ENCODE measurements around the gene HADHB. TPM values are rescaled to one million over a fixed set of nuclear protein-coding genes. Genes with fewer than 3 reads are reported as not detected.
"Not testable (repeated sequence)": the region's sequence is repeated elsewhere in the genome, so short reads cannot be mapped to it uniquely, and the experiment has no call there.

The HADHB gene
- total RNA-seq, 1 experiment from 2014 or later, result 154 TPM

DNA sequence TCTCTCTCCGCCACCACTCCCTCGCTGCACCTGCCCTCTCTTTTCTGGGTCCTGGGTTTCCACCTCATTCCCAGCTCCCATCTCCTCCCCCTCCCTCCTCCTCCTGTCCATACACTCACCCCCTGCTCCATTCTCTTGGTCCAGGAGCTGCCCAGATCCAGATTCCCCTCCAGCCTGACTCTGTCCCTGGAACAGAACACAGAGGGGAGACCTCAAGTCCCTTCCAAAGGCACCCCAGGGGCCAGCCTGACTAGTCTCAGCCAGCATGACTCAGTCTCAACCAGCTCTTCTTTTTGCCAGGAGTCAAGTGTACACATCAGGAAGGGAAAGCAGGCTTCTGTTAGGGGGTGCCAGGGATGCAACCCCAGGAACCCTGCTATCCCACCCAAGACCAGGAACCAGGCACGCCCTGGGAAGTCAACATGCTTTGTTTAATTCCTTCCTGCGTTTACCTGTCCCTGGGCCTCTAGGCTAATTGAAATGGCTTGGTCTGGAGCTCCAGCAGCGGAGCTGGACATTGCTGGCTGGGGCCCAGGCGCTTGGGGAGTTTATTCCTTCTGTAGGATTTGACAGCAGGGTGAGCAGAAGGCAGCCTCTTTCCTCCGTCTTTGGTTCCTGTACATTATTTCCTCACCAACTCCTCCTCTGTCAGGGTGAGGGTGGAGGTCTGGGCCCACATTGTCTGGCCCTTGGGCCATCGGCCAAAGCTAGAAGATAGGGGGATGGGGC lies 72.8 kb downstream of the HADHB start:
- DNase-seq, result no peak
- Histone ChIP-seq H3K4me3 (no peak overlapping the region), H3K4me1 (0 out of 2 replicates have a peak, but pooled peaks cover 4% of the 10 kb centered on the region), H3K36me3 (no peaks in the 10 kb centered on the region), H3K27ac (no peak overlapping the region), H3K9me3 (replicated peaks) (no peaks in the 10 kb centered on the region), H3K27me3 (no peaks in the 10 kb centered on the region; the same call in 1 of the 2 replicates)

DNA sequence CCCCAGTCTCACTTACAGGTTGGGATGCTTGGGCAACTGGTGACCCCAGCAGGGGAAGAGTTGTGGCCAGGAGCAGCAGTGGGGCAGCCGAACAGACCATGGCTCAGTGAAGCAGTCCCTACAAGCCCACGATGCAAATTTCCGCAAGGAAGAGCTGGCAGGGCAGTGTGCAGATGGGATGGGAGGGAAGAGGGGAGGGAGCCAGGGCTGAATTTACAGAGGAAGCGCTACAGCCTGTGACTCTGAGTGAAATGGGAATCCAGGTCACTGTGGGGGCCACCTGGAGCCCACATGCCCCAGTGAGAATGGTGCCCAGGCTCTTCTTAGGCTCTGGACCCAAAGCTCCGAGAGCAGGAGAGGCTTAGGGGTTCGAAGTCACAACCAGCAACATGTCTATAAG lies 74.2 kb downstream of the HADHB start:
- H3K27ac ChIP-seq, result no peak overlapping the region
- no peak for DNase-seq
- H3K4me3 ChIP-seq, result no peak overlapping the region
- 0 out of 2 replicates have a peak, but pooled peaks cover 4% of the 10 kb centered on the region for H3K4me1 ChIP-seq
- H3K9me3 ChIP-seq (replicated peaks), result no peaks in the 10 kb centered on the region
- no peaks in the 10 kb centered on the region; the same call in 1 of the 2 replicates for H3K27me3 ChIP-seq
- H3K36me3 ChIP-seq, result no peaks in the 10 kb centered on the region

DNA sequence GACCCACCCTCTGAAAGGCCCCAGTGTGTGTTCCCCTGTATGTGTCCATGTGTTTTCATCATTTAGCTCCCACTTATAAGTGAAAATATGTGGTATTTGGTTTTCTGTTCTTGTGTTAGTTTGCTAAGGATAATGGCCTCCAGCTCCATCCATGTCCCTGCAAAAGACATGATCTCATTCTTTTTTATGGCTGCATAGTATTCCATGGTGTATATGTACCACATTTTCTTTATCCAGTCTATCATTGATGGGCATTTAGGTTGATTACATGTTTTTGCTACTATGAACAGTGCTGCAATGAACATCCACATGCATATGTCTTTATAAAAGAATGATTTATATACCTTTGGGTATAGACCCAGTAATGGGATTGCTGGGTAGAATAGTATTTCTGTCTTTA lies 79.7 kb downstream of the HADHB start:
- not testable (repeated sequence) for H3K27me3 ChIP-seq; H3K36me3 ChIP-seq; H3K9me3 ChIP-seq (replicated peaks); DNase-seq; H3K4me3 ChIP-seq
- H3K27ac ChIP-seq, result peak overlapping the region; percentile 55; the same call in 1 of the 2 replicates
- H3K4me1 ChIP-seq, result peaks cover 33% of the 10 kb centered on the region

DNA sequence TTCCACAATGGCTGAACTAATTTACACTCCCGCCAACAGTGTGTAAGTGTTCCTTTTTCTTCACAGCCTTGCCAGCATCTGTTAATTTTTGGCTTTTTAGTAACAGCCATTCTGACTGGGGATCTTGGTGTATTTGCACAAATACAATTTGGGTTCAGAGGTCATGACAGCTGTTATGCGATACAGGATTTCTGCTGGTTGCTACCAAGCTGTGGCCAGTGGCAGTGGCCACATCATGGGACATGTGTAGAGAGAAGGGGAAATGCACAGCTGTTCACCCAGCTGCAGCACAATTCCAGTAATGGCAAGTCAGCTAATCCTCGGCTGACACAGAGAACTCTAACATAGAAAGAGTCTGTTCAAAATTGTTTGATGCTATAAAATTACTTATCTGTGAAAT lies 80.2 kb downstream of the HADHB start:
- Histone ChIP-seq H3K4me1 (peaks cover 36% of the 10 kb centered on the region), H3K4me3 (no peak overlapping the region), H3K27me3 (no peaks in the 10 kb centered on the region), H3K27ac (peak overlapping the region; percentile 55), H3K36me3 (no peaks in the 10 kb centered on the region), H3K9me3 (replicated peaks) (no peaks in the 10 kb centered on the region)
- DNase-seq, result peak; percentile 92 to 97

DNA sequence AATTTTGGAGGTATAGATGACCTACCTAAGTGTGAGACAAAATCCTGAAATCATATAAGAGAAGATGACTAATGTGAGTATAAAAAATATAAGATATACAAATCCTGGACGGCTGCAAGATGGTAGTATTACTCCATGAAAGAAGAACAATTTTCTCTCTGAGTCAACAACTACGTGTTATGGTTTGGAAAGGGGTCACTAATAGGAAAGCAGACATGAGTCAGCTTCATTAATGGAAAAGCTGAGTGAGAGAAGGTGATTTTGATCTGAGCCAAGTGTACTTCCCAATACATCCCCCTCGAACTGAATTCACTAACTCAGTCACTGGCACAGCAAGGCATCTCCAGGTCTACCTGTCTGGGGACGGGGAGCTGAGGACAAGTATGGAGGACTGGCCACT lies 81.1 kb downstream of the HADHB start:
- no peaks in the 10 kb centered on the region for H3K27me3 ChIP-seq
- no peak overlapping the region for H3K4me3 ChIP-seq
- DNase-seq, result no peak
- H3K9me3 ChIP-seq (replicated peaks), result no peaks in the 10 kb centered on the region
- peaks cover 43% of the 10 kb centered on the region for H3K4me1 ChIP-seq
- H3K36me3 ChIP-seq, result no peaks in the 10 kb centered on the region
- H3K27ac ChIP-seq, result peak overlapping the region; percentile 55

DNA sequence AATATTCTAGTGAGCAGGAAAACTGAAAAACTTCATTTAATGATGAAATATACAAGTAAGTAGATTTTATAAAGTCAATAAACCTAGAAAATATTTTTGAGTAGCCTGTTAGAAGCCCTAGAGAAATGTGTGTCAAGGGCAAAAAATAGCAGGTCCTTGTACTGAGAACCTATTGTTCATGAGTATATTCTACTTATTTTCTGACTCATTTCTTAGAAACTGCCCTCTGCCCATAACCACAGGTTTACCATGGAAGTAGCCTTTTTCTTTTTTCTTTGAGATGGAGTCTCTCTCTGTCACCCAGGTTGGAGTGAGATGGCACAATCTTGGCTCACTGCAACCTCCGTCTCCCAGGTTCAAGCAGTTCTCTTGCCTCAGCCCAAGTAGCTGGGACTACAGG lies 81.8 kb downstream of the HADHB start:
- Histone ChIP-seq H3K27me3 (no peaks in the 10 kb centered on the region), H3K4me3 (no peak overlapping the region), H3K9me3 (replicated peaks) (no peaks in the 10 kb centered on the region), H3K27ac (no peak overlapping the region), H3K4me1 (peaks cover 43% of the 10 kb centered on the region), H3K36me3 (no peaks in the 10 kb centered on the region)
- DNase-seq, result no peak

DNA sequence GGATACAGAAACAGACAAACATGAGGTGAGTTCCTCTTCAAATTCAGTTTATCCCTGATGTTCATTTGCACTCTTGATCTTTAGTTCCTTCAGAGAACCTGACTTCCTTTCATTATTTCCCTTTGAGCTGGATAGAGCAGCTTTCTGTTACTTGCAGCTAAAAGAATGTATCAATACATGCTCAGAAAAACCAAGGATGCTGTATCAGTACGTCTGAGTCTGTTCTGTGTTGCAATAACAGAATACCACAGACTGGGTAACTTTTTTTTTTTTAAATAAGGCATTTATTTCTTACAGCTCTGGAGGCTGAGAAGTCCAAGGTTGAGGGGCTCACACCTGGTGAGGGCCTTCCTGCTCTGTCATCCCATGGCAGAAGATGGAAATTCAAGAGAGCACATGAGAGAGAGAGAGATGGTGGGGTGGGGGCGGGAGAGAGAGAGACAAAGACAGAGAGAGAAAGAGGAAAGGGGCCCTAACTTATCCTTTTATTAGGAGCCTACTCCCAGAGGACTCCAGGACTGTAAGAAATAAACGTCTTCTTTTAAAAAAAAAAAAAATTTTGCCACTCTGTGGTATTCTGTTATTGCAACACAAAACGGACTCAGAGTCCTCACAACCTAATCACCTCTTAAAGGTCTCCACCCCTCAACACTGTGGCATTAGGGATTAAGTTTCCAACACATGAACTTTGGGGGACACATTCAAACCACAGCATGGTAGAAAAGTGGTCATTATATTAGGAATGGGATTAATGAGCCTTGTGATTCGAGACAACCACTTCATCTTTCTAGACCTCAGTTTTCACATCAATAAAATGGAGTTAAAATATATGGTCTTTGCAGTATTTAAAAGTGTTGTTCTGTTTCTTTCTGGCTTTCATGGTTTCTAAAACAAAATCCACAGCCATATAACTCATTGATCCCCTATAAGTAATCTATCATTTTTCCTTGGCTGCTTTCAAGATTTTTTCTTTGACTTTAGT lies 82.8 kb downstream of the HADHB start:
- DNase-seq, result peak in 1 of 2 experiments; percentile 30
- Histone ChIP-seq H3K27me3 (no peaks in the 10 kb centered on the region), H3K4me1 (peaks cover 43% of the 10 kb centered on the region), H3K36me3 (no peaks in the 10 kb centered on the region), H3K27ac (no peak overlapping the region), H3K9me3 (replicated peaks) (no peaks in the 10 kb centered on the region), H3K4me3 (no peak overlapping the region)

DNA sequence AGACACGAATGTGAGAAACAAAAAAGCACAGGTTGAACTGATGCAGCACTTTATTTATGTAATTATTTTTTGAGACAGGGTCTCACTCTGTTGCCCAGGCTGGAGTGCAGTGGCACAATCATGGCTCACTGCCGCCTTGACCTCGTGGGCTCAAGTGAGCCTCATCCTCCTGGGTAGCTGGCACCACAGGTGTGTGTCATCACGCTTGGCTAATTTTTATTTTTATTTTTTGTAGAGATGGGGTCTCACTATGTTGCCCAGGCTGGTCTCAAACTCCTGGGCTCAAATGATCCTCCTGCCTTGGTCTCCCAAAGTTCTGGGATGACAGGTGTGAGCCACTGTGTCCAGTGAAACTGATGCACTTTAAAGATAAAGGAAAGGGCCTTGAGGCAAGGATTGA lies 84.3 kb downstream of the HADHB start:
- H3K27me3 ChIP-seq; H3K27ac ChIP-seq; H3K4me3 ChIP-seq; DNase-seq; H3K36me3 ChIP-seq; H3K9me3 ChIP-seq (replicated peaks): not testable (repeated sequence)
- peaks cover 43% of the 10 kb centered on the region for H3K4me1 ChIP-seq

DNA sequence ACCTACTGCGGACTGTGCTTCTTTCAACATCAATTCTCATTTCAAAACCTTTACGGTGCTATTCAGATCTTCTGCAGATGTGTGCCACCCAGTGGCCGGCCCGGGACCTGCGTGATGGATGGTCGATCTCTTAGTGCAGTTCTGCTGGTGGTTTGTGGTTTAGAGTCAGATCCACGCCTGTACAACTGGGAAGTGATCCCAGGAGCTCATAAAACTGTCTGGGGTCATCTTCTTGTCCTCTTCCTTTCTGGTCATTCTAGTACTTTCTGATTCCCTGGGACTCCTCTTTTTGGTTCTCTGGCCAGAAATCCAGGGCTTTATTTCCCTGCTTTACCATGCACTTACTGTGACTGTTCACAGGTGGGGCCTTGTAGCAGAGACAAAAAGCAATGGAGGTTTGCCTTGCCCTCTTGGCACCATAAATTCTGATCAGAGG lies 85.4 kb downstream of the HADHB start:
- H3K27ac ChIP-seq, result no peak overlapping the region
- H3K27me3 ChIP-seq, result no peaks in the 10 kb centered on the region
- peaks cover 42% of the 10 kb centered on the region for H3K4me1 ChIP-seq
- DNase-seq, result peak; percentile 88 to 94
- H3K4me3 ChIP-seq, result no peak overlapping the region
- no peaks in the 10 kb centered on the region for H3K9me3 ChIP-seq (replicated peaks)
- H3K36me3 ChIP-seq, result no peaks in the 10 kb centered on the region

DNA sequence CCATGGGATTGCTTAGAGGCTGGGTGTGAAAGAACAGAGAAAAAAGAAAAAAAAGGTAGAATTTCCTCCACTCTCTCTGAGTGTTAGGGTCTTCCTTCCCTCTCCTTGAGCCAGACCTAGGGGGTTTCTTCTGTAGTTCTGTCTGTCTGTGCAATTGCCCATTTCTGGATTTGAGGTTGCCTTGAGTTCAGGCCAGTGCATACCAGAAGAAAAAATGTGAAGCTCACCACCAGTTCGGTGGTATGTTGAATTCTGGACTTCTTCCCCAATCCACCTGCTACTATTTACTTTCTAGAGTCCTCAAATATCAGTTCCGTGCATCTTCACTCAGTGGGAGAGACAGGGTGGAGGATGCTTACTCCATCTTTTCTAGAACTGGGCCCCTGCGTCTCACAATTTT lies 85.9 kb downstream of the HADHB start:
- H3K27me3 ChIP-seq, result no peaks in the 10 kb centered on the region
- no peak overlapping the region for H3K27ac ChIP-seq
- H3K9me3 ChIP-seq (replicated peaks), result no peaks in the 10 kb centered on the region
- H3K4me3 ChIP-seq, result no peak overlapping the region
- DNase-seq, result no peak
- H3K36me3 ChIP-seq, result no peaks in the 10 kb centered on the region
- H3K4me1 ChIP-seq, result peaks cover 38% of the 10 kb centered on the region

DNA sequence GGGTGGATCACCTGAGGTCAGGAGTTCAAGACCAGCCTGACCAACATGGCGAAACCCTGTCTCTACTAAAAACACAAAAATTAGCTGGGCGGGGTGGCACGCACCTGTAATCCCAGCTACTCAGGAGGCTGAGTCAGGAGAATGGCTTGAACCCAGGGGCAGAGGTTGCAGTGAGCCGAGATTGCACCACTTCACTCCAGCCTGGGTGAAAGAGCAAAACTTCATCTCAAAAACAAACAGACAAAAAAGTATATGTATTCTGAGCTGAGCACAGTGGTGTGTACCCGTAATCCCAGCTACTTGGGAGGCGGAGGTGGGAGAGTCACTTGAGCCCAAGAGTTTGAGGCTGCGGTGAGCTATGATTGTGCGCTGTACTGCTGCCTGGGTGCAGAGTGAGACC lies 86.6 kb downstream of the HADHB start:
- H3K36me3 ChIP-seq; DNase-seq; H3K4me3 ChIP-seq; H3K27ac ChIP-seq; H3K27me3 ChIP-seq; H3K9me3 ChIP-seq (replicated peaks): not testable (repeated sequence)
- peaks cover 34% of the 10 kb centered on the region for H3K4me1 ChIP-seq

DNA sequence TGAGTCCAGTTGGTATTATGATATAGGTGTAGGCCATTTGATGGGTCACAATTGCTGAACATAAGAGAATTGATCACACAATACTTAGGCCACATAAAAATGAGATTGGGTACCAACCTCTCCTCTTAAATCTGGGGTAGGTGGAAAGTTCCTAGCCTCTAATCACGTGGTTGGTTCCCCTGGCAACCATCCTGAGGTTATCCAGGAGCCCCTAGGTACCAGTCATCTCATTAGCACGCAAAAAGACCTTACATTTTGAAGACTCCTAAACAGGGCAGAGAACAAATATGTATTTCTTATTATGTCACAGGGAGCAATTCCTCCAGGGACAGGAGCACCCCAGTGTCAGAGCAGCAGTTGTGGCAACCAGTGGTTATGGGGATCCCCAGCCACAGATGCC lies 88.6 kb downstream of the HADHB start:
- Histone ChIP-seq H3K4me3 (no peak overlapping the region), H3K9me3 (replicated peaks) (no peaks in the 10 kb centered on the region), H3K36me3 (no peaks in the 10 kb centered on the region), H3K27me3 (no peaks in the 10 kb centered on the region), H3K4me1 (peaks cover 22% of the 10 kb centered on the region), H3K27ac (no peak overlapping the region)
- no peak for DNase-seq

DNA sequence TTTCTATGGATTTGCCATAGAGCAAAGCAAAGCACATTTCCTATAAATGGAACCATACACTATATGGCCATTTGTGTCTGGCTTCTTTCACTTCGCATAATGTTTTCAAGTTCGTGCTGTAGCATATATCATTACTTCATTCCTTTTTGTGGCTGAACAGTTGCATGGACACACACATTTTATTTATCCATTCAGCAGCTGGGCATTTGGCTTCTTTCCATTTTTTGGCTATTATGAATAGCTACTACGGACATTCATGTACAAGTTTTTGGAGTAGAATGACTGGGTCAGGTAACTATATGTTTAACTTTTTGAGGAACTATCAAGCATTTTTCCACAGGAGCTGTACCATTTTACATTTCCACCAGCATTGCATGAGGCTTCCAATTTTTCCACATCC lies 90.5 kb downstream of the HADHB start:
- Histone ChIP-seq H3K9me3 (replicated peaks) (no peaks in the 10 kb centered on the region), H3K27ac (no peak overlapping the region; the same call in 1 of the 2 replicates), H3K4me1 (peaks cover 15% of the 10 kb centered on the region), H3K4me3 (no peak overlapping the region), H3K36me3 (no peaks in the 10 kb centered on the region), H3K27me3 (no peaks in the 10 kb centered on the region)
- DNase-seq, result peak in 1 of 2 experiments; percentile 63

DNA sequence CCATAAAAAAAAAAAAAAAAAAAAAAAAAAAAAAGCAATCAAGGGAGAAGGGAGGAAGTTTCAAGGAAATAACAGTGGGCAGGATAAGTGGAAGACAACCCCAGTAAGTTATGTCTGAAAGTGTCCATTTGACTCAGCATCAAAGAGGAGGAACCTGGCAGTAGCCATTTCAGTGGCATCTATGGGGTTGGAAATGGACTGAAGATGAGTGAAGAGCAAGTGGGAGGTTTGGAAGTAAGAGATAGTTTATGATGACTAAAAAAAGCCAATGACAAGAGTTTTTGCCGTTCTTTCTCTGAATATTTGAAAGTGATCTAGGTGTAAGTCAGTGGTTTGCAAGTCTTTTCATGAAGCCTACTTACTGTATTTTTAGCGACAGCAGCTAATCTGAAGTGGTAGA lies 92.0 kb downstream of the HADHB start:
- no peaks in the 10 kb centered on the region for H3K27me3 ChIP-seq
- no peak for DNase-seq
- H3K9me3 ChIP-seq (replicated peaks), result no peaks in the 10 kb centered on the region
- peaks cover 18% of the 10 kb centered on the region for H3K4me1 ChIP-seq
- H3K27ac ChIP-seq, result no peak overlapping the region
- no peak overlapping the region for H3K4me3 ChIP-seq
- H3K36me3 ChIP-seq, result no peaks in the 10 kb centered on the region

DNA sequence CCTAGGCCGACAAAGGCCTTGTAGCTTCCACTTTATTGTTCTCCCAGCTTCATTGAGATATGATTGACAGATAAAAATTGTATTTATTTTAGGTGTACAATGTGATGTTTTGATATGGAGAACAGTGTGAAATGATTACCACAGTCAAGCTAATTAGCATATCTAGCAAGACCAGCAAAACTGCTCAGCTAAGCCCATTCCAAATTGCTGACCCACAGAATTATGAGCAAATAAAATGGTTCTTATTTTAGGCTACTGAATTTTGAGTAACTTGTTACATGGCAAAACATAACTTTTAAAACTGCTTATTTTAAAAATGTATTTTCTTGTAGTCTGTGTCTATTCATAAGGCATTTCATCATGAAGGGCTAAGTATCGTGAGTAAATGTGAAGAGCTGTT lies 92.6 kb downstream of the HADHB start:
- H3K4me1 ChIP-seq, result peaks cover 20% of the 10 kb centered on the region
- no peaks in the 10 kb centered on the region for H3K9me3 ChIP-seq (replicated peaks)
- no peak for DNase-seq
- H3K36me3 ChIP-seq, result no peaks in the 10 kb centered on the region
- H3K27me3 ChIP-seq, result no peaks in the 10 kb centered on the region
- H3K4me3 ChIP-seq, result no peak overlapping the region
- H3K27ac ChIP-seq, result no peak overlapping the region
